ENCODE results near the gene SPDYE3. TPM values are rescaled to one million over a fixed set of nuclear protein-coding genes. Genes with fewer than 3 reads are reported as not detected.
"Not testable (repeated sequence)": the region's sequence is repeated elsewhere in the genome, so short reads cannot be mapped to it uniquely, and the experiment has no call there.

The SPDYE3 gene, protein sequence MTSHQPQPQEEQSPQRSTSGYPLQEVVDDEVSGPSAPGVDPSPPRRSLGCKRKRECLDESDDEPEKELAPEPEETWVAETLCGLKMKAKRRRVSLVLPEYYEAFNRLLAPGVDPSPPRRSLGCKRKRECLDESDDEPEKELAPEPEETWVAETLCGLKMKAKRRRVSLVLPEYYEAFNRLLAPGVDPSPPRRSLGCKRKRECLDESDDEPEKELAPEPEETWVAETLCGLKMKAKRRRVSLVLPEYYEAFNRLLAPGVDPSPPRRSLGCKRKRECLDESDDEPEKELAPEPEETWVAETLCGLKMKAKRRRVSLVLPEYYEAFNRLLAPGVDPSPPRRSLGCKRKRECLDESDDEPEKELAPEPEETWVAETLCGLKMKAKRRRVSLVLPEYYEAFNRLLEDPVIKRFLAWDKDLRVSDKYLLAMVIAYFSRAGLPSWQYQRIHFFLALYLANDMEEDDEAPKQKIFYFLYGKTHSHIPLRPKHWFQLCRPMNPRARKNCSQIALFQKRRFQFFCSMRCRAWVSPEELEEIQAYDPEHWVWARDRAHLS
- total RNA-seq (2014; rRNA removed; shearing (Covaris generic)) = not detected in 2 replicates

DNA sequence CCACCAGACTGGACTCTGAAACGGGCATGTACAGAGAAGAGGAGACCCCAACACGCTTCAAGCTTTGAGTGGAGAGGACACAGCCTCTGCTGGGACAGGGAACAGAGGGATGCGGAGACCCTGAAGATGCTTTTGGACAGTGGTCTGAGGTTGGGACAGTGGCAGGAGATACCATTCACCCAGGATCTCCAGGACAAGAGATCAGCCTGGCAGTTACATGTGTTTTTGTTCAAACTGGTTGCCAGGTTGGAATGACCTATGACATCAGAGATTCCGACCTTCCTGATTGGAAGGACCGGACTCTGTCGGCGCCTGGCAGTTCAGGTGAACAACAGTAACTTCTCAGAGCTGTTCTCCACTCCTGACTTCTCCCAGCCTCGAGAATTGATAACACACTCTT, at the start of gene SPDYE3:
SPDYE3 (plus strand) TSS at position 301 of the 400 bp plus-strand sequence. CDS start 184 bp downstream, outside the sequence.
- not testable (repeated sequence) for DNase-seq (ENCODE audit: low spot score)

DNA sequence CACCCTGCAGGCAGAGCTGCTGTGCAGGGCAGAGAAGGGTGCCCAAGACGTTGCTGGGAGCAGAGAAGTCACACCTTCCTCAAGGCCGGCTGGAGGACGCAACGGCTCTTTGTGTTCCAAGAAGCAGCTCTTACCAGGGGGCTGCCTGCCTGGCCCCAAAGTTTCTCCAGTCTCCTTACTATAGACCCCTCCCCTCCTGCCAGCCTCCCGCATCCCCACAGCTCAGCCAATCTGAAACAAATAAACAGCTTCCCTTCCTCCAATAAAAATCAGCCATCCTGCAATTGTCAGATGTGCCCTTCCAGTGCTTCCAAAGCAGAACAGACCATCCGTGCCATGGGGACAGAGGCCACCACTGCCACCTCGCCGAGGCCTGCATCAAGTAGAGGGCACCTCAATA, 47.5 kb upstream of the SPDYE3 start:
- DNase-seq (ENCODE audit: low spot score) = not testable (repeated sequence)

DNA sequence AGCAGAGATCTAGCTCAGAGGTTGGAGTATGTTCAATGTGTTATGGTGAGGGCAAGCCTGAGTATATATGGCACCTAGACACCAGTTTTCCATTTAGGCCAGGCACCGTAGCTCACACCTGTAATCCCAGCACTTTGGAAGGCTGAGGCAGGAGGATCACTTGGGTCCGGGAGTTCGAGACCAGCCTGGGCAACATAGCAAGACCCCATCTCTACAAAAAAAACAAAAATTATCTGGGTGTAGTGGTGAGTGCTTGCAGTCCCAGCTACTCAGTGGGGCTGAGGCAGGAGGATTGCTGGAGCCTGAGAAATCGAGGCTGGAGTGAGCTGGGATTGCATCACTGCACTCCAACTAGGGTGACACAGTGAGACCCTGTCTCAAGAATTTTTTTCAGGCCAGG, 44.6 kb upstream of the SPDYE3 start:
- not testable (repeated sequence) for DNase-seq (ENCODE audit: low spot score)

DNA sequence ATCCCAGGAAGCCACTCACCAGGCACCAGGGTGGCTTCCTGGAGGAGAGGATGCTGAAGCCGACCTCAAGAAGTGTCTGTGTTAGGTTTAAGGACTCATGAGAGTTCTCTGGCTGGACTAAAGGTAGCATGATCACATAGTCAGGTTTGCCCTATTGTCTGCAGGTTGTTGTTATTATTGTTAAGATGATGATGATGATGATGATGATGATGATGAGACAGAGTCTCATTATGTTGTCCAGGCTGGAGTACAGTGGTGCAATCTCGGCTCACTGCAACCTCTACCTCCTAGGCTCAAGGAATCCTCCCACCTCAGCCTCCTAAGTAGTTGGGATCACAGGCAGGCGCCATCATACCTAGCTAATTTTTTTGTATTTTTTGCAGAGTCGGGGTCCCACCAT, 43.3 kb upstream of the SPDYE3 start:
- not testable (repeated sequence) for DNase-seq (ENCODE audit: low spot score)

DNA sequence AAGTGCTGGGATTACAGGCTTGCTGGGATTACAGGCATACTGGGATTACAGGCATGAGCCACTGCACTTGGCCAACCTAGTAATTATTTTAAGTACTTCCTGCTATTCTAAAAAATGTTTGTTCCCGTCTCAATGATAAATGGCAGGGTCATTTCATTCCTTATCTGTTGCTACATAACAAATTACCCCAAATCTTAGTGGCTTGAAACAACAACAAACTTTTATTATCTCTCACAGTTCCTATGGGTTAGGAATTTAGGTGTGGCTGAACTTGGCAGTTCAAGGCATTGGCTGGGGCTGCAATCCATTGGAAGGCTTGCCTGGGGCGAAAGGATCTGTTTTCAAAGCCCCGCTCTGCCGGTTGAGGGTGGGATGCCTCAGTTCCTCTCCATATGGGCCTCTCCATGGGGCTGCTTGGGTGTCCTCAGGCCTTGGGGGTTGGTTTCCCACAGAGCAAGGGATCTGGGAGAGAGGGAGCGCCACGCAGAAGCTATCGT, 42.8 kb upstream of the SPDYE3 start:
- not testable (repeated sequence) for DNase-seq (ENCODE audit: low spot score)

DNA sequence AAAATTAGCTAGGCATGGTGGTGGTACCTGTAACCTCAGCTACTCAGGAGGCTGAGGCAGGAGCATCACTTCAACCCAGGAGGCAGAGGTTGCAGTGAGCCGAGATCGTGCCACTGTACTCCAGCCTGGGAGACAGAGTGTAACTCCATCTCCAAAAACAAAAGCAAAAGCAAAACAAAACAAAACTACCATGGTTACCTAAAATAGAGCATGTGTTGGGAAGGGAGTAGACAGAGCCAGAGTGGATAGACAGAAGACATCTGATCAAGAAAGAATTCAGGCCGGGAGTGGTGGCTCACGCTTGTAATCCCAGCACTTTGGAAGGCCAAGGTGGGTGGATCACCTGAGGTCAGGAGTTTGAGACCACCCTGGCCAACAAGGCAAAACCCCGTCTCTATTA, 41.7 kb upstream of the SPDYE3 start:
- not testable (repeated sequence) for DNase-seq (ENCODE audit: low spot score)

DNA sequence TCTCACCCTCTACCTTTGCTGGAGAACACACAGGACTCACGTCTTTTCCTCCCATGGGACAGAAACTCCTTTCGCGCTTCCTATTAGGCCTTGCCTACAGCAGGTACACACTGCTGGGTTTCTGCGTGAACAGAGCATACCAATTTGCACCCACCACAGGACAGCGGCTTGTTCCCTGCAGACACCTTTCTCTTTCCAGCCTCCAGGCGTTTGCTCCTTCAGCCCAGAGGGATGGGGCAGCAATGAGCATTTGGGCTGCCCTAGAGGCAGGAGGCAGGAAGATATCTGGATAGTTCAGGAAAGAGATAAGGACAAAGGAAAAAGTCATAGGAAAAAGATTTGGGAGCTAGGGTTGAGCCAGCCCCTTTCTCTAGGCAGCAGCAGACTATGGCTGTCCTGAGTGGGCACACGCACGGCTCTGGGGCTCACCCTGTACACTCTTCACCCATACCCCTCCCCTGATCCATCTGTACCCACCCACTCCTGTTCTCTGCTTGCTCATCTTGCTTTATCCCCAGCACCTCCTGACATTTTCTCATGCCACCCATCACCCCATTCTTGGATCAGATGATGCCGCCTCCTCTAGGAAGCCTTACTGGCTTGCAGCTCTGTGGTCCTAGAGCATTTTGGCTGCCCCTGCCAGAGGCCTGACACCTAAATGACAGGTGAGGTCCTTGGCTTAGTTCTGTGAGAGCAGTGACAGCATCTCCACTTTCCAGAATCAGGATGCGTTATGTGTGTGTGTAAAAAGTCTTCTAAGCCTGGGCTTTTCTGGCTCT, 40.7 kb upstream of the SPDYE3 start:
- no peak for DNase-seq (ENCODE audit: low spot score)

DNA sequence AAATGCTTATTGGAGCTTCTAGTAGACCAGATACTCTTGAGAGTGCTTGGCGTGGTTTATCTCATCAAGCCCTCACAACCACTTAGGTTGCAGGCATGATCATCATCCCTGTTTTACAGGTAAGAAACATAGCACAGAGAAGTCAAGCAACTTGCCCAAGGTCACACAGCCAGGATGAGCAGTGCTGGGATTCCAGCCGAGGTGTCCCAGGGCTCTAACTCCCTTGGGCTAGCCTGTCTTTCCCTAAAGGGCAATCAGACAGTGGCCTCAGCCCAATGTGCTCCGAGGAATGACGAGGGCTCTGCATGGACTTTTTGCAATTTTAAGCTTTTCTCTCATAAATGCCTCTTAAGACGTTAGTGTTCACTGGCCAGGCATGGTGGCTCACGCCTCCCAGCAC, 39.9 kb upstream of the SPDYE3 start:
- no peak for DNase-seq (ENCODE audit: low spot score)

DNA sequence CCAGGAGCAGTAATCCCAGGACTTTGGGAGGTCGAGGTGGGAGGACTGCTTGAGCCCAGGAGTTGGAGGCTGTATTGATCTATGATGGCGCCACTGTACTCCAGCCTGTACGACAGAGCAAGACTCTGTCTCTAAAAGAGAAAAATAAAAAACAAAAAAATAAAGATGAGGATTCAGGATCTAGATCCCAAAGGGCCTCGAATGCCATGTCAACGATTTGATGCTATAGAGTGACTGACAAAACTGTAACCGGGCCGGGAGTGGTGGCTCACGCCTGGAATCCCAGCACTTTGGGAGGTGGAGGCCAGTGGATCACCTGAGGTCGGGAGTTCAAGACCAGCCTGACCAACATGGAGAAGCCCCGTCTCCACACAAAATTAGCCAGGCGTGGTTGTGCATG, 38.6 kb upstream of the SPDYE3 start:
- DNase-seq (ENCODE audit: low spot score) = not testable (repeated sequence)

DNA sequence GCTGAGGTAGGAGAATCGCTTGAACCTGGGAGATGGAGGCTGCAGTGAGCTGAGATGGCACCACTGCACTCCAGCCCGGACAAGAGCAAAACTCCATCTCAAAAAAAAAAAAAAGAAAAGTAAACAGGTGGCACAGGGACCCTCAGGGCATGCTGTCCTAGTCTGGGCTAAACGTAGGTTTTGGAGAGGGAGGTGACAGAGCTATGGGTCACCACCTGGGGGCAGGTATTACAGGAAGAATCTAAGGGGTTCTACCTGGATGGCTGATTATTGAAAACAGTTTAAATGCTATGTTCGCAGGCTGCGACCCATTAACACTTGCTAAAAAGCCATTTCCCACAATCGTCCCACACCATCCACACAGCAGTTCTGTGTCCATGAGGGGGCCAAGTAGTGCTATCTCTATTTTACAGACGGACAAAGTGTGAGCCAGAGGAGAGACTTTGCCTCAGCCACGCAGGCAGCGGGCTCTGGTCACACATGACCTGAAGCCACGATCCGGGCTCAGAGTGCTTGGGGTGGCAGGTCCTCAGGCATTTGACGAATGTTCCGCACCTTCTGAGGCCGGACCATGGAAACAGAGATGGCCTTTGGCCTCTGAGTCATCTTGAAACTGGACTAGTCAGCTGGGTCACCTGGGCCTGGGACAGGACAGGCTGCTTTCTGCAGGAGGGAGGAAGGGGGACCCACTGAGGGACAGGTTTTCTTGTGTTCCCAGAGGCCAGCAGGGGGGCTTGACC, 38.0 kb upstream of the SPDYE3 start:
- DNase-seq (ENCODE audit: low spot score) = not testable (repeated sequence)

DNA sequence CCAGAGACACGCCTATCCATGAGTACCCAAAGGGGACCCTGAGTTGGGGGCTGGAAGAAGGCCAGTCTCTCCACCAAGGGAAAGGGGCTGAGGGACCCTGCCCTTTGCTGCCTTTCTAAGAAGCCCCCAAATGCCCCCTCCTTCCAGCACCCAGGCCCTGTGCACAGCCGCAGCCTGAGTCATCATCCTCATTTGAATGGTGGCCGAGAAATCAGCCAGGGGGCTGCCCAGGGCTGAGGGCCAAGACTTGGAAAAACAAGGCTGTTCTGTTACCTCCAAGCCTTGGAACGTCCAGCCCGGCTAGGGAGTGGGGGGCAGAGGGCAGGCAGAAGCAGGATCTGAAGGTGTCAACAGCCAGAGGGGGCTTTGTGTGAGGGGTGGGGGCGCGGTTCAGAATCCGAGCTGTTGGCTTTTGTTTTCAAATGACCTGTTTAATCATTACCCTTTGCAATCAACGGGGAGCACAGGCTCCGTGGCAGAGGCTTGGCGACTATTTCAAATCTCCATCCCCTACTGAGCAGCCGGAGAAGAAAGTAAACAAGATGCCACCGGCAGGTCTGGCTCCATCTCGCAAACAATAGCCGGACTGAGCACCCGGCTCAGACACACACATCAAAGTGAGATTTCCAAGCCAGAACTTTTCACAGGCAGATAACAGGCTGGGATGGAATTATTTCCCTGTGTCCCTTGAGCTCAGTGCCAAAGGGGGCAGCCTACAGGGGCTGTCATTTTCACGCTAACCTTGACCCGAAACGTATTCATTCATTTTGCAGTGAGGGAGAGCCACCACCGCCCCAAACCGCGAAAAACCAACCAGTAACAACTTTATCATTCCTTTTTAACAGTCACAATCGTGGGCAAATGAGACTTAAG, 37.2 kb upstream of the SPDYE3 start:
- not testable (repeated sequence) for DNase-seq (ENCODE audit: low spot score)

DNA sequence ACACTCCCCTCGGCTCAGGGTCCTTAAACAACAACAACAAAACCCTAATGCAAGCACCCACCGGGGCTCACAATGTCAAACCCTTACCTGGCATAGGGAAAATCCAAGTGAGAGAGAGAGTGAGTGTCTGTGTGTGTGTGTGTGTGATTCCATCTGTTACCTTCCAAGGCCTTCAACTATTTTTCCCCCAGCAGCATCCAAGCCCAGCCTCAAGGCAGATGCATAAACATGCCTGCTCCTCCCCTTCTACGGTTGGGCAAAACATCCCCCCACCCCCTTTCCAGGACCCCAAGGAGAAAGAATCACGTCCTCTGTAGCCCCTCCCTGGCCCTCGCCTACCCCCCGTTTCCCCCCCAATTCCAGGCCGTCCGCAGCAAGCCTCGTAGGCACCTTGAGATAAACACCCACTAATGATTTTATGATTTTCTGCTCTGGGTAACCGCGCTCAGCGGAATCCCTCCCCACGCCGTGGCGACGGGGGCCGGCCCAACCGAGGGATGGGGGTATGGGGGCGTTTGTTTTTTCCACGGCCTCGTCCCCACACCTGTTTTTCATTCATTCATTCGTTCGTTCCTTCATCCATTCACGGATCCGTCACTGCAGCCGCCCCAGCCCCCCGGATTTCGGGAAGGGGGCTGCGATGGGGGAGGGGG, 36.4 kb upstream of the SPDYE3 start:
- not testable (repeated sequence) for DNase-seq (ENCODE audit: low spot score)

DNA sequence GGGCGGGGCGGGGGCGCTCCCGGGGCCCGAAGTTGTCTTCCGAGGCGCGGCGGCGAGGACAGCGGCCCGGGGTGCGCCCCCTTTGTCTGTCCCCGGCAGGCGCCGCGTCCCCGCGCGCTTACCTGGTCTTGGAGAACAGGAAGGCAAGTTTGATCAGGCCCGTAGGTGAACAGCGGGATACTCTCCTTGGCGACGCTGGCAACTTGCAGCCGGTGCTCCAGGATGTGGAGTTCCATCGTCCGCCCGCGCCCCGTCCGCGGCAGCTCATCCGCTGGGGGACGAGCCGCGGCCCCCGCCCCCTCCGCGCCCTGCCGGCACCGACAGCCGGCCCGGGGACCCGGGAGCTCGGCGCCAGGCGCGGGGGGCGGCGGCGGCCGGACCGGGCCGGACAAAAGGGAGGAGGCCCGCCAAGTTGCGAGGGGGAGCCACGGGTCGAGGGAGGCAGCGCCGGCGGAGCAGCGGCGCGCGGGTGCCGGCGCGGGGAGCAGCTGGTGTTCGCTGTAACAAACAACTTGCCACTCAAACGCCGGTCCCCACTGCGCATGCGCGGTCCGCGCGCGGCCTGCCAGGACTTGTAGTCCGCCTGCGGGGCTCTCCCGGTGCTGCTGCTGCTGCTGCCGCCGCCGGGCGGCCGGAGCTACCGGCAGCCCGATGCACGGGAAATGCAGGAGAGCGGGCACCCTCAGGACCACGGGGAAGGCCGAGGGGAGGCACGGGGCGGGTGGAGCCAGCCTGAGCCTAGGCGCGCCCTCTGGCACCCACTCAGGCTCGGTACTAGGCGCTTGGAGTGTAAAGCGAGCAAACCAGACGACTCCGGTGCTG, 35.6 kb upstream of the SPDYE3 start:
- peak; percentile 93 for DNase-seq (ENCODE audit: low spot score)

DNA sequence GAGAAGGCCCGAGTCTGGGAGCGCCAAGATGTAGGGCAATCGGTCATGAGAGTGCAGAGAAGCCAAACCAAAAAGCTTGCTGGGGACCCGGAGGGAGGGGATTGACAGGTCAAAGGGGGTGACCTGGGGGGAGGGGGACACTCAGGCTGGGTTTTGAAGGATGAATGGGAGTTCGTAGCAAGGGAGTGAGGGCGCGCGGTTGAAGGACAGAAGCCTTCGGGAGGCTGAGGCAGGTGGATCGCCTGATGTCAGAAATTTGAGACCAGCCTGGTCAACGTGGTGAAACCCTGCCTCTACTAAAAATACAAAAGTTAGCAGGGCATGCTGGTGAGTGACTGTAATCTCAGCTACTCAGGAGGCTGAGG, 35.0 kb upstream of the SPDYE3 start:
- not testable (repeated sequence) for DNase-seq (ENCODE audit: low spot score)

DNA sequence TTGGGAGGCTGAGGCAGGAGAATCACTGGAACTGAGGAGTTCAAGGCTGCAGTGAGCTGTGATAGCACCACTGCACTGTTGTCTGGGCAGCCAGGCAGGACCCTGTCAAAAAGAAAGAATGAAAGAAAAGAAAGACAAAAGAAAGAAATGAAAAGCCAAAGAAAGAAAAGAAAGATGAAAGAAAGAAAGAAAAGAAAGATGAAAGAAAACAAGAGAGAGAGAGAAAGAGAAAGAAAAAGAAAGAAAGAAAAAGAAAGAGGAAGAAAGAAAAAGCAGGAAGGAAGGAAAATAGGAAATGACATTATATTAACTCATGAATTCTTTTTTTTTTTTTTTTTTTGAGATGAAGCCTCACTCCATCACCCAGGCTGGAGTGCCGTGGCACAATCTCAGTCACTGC, 32.4 kb upstream of the SPDYE3 start:
- no peak for DNase-seq (ENCODE audit: low spot score)

DNA sequence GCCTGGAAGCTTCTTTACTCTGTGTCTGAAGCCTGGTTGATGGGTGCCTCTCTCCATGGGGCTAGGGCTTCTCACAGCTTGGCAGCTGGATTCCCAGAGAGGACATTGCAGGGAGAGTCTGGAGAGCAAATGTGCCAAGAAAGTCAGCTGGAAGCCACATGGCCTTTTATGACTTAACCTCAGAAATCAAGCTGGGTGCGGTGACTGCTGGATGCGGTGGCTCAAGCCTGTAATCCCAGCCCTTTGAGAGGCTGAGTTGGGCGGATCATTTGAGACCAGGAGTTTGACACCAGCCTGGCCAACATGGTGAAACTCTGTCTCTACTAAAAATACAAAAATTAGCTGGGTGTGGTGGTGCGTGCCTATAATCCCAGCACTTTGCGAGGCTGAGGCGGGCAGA, 31.4 kb upstream of the SPDYE3 start:
- DNase-seq (ENCODE audit: low spot score) = not testable (repeated sequence)

DNA sequence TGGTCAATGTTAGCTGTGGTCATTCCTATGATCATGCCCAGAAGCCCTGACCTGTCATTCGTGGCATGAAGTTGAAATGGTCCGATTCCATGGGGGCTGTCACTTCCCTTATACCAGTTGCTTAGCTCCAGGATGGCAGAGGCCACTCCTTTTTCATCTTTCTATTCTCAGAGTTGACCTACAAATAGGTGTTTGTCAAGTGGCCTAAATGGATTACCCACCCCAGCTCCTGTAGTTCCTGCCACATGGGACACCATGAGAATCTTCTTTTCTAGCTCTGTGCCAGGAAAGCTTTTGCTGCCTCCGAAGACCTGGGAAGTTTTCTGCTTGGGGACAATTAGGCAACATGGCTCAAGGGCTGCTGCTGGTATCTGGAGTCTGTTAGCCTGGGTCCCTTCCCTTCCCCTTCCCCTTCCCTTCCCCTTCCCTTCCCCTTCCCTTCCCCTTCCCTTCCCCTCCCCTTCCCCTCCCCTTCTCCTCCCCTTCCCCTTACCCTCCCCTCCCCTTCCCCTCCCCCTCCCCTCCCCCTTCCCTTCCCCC, 25.4 kb upstream of the SPDYE3 start:
- not testable (repeated sequence) for DNase-seq (ENCODE audit: low spot score)

DNA sequence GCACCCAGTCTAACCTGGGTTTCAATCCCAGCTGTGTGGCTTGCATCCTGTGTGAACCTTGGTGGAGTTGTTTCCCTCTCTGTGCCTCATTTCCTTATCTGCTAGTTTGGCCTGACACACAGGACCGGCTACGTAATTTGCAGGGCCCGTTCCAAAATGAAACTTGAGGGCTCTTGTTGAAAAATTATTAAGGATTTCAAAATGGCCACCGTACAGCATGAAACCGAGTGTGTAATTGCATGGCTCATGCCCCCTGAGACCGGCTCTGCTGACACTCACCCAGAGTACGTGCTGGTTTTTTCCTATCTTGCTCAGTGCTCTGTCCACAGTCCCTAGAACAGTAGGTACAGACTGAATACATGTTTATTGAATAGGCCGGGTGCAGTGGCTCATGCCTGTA, 24.4 kb upstream of the SPDYE3 start:
- not testable (repeated sequence) for DNase-seq (ENCODE audit: low spot score)
